A549 (cell line): Measurements from ENCODE around the gene SSX5. TPM values are rescaled to one million over a fixed set of nuclear protein-coding genes. Genes with fewer than 3 reads are reported as not detected.
A peak's percentile ranks its signal among the peaks of the same experiment; 100 is the strongest.
"Not testable (repeated sequence)": the region's sequence is repeated elsewhere in the genome, so short reads cannot be mapped to it uniquely, and the experiment has no call there.

ENCODE experiments used
- ATAC-seq, 2 experiments: fragments of 200-7000 bp in 1 of 2; fragments of >200 bp in 1 of 2; cut with Nextera tagmentation in 1 of 2; cut with Tn5 transposase in 1 of 2; 3 replicates each; pipeline versions ENCODE4 v1.8.0 to v1.9.1; 2018 to 2020; ENCODE audit warnings: mild to moderate bottlenecking in 1 of 2, moderate library complexity in 1 of 2
- CTCF ChIA-PET: fragments of 300-600 bp; sonication (Branson Sonifier 250); formaldehyde crosslinking; extraction: SDS; loops from one replicate; lab custom pipeline; 2021; ENCODE audit warnings: antibody characterized with exemption, inconsistent platforms; lab: Yijun Ruan, JAX
- POLR2A ChIA-PET: fragments of 350-600 bp; formaldehyde crosslinking; extraction: SDS; loops from one replicate; lab custom pipeline; 2021; ENCODE audit warnings: antibody characterized with exemption, inconsistent platforms; lab: Yijun Ruan, JAX
- DNase-seq, 2 experiments: peaks; one replicate each; pipeline versions ENCODE4 v3.0.0 to v3.0.0-alpha.2; 2011 to 2016; ENCODE audit warnings: low read depth in 1 of 2, low spot score in 1 of 2
- FAIRE-seq: peaks from 2 replicates; lab custom pipeline; 2011; peaks lifted over from hg19 to GRCh38; lab: Jason Lieb, UNC
- H3K27ac ChIP-seq, 2 experiments: fragments of >200 bp; sonication (Bioruptor Twin); formaldehyde crosslinking; 3 replicates each; pipeline ENCODE4 v1.5.1; 2016 to 2017
- H3K4me1 ChIP-seq: fragments of >200 bp; sonication (Bioruptor Twin); formaldehyde crosslinking; 3 replicates; pipeline ENCODE4 v1.6.1; 2016
- H3K4me2 ChIP-seq: fragments of >200 bp; sonication (Bioruptor Twin); formaldehyde crosslinking; 3 replicates; pipeline ENCODE4 v1.6.1; 2016
- H3K4me3 ChIP-seq: fragments of >200 bp; sonication (Bioruptor Twin); formaldehyde crosslinking; 3 replicates; pipeline ENCODE4 v1.5.1; 2016
- H3K9me3 ChIP-seq: fragments of >200 bp; sonication (Bioruptor Twin); formaldehyde crosslinking; 3 replicates; pipeline ENCODE4 v1.6.1; 2016
- BHLHE40 ChIP-seq: IDR thresholded peaks from 2 replicates; pipeline ENCODE4 v1.6.1; 2012; ENCODE audit warnings: low read depth, low read length, inconsistent platforms
- CEBPB ChIP-seq, 2 experiments: fragments of >200 bp in 1 of 2; sonication (Bioruptor Twin) in 1 of 2; formaldehyde crosslinking in 1 of 2; IDR thresholded peaks; 2 replicates each; pipeline ENCODE4 v1.6.1; 2012 to 2016
- CHD2 ChIP-seq: fragments of 150-350 bp; IDR thresholded peaks from 2 replicates; pipeline ENCODE4 v1.6.1; 2014; ENCODE audit warnings: low read length; ENCODE audit not compliant: partially characterized antibody
- CHD4 ChIP-seq: fragments of 200-600 bp; sonication (generic); IDR thresholded peaks from 2 replicates; pipeline ENCODE4 v1.6.1; 2016; ENCODE audit warnings: antibody characterized with exemption, mild to moderate bottlenecking, borderline replicate concordance
- EHMT2 ChIP-seq: fragments of 200-600 bp; sonication (generic); IDR thresholded peaks from 2 replicates; pipeline ENCODE4 v1.6.1; 2016; ENCODE audit warnings: antibody characterized with exemption, low read depth, mild to moderate bottlenecking, moderate library complexity
- FOXS1 ChIP-seq: fragments of 250-450 bp; sonication (Bioruptor Pico); IDR thresholded peaks from 2 replicates; pipeline ENCODE4 v1.5.0; 2020; ENCODE audit warnings: mild to moderate bottlenecking, moderate library complexity
- GATA3 ChIP-seq: IDR thresholded peaks from 2 replicates; pipeline ENCODE4 v1.6.1; 2012; ENCODE audit warnings: borderline replicate concordance
- HDAC2 ChIP-seq: fragments of 200-600 bp; sonication (generic); IDR thresholded peaks from 2 replicates; pipeline ENCODE4 v1.6.1; 2016
- HOXA7 ChIP-seq: fragments of 250-450 bp; sonication (Bioruptor Pico); IDR thresholded peaks from 2 replicates; pipeline ENCODE4 v1.5.0; 2020; ENCODE audit warnings: mild to moderate bottlenecking, moderate library complexity
- KDM5A ChIP-seq: fragments of 200-600 bp; sonication (generic); IDR thresholded peaks from 2 replicates; pipeline ENCODE4 v1.6.1; 2016; ENCODE audit warnings: antibody characterized with exemption, mild to moderate bottlenecking
- NR3C1 ChIP-seq: fragments of >200 bp; sonication (Bioruptor Twin); formaldehyde crosslinking; IDR thresholded peaks from 3 replicates; pipeline ENCODE4 v1.6.1; 2017
- RAD21 ChIP-seq, 2 experiments: fragments of >200 bp in 1 of 2; sonication (Bioruptor Twin) in 1 of 2; formaldehyde crosslinking in 1 of 2; IDR thresholded peaks in 1 of 2; conservative IDR thresholded peaks in 1 of 2; 2 replicates in 1 of 2; 3 replicates in 1 of 2; pipeline ENCODE4 v1.6.1; 2012 to 2018; ENCODE audit warnings: inconsistent platforms in 1 of 2
- RFX5 ChIP-seq: fragments of 450-650 bp; IDR thresholded peaks from 2 replicates; pipeline ENCODE4 v1.7.1; 2014; ENCODE audit warnings: antibody characterized with exemption, mild to moderate bottlenecking, moderate library complexity
- SMC3 ChIP-seq: fragments of >200 bp; sonication (Bioruptor Twin); formaldehyde crosslinking; IDR thresholded peaks from 3 replicates; pipeline ENCODE4 v1.6.1; 2018; ENCODE audit warnings: inconsistent platforms
- ZC3H11A ChIP-seq: fragments of 450-650 bp; IDR thresholded peaks from 2 replicates; pipeline ENCODE4 v1.6.1; 2014; ENCODE audit warnings: antibody characterized with exemption, mild to moderate bottlenecking
- ZNF302 ChIP-seq: fragments of 250-450 bp; sonication (Bioruptor Pico); IDR thresholded peaks from 2 replicates; pipeline ENCODE4 v1.9.0; 2021; ENCODE audit warnings: inconsistent platforms, mild to moderate bottlenecking, moderate library complexity
- ZSCAN20 ChIP-seq: fragments of 250-450 bp; sonication (Bioruptor Pico); IDR thresholded peaks from 2 replicates; pipeline ENCODE4 v1.8.0; 2022; ENCODE audit warnings: mild to moderate bottlenecking, moderate library complexity
- WGBS: methylation state at CpG from one replicate; pipeline ENCODE4 v1.1.6; 2017; ENCODE audit errors: missing lambda C conversion rate; 5-methylcytosine and 5-hydroxymethylcytosine counted together
- polyA plus RNA-seq, 4 experiments: library from polyadenylated mRNA; depleted of rRNA in 3 of 4; stranded (reverse); fragments of >200 nt; fragmentation: RNase III in 1 of 4; extraction: RNeasy Plus Mini Kit Qiagen cat#74134 plus additional on column Dnase treatment in 1 of 4; gene quantifications; 2 replicates in 3 of 4; 3 replicates in 1 of 4; pipeline ENCODE4 v1.2.3, GENCODE V29; 2011 to 2017
- TF ChIP-seq, protein P1 (sequence below): fragments of >200 bp; sonication (Bioruptor Twin); formaldehyde crosslinking; IDR thresholded peaks from 3 replicates; pipeline ENCODE4 v1.6.1; 2016
- TF ChIP-seq, protein P2 (sequence below): fragments of >200 bp; sonication (Bioruptor Twin); formaldehyde crosslinking; IDR thresholded peaks from 3 replicates; pipeline ENCODE4 v1.5.1; 2016
- TF ChIP-seq, protein P3 (sequence below): IDR thresholded peaks from 2 replicates; pipeline ENCODE4 v1.6.1; 2012
- TF ChIP-seq, protein P4 (sequence below): fragments of 450-650 bp; IDR thresholded peaks from 2 replicates; pipeline ENCODE4 v1.6.1; 2014; ENCODE audit warnings: antibody characterized with exemption
- TF ChIP-seq, protein P5 (sequence below): IDR thresholded peaks from 2 replicates; pipeline ENCODE4 v1.6.1; 2012

Gene SSX5
- polyA plus RNA-seq, 2 of the 4 experiments (the other 2 are of a cell fraction), result not detected

DNA sequence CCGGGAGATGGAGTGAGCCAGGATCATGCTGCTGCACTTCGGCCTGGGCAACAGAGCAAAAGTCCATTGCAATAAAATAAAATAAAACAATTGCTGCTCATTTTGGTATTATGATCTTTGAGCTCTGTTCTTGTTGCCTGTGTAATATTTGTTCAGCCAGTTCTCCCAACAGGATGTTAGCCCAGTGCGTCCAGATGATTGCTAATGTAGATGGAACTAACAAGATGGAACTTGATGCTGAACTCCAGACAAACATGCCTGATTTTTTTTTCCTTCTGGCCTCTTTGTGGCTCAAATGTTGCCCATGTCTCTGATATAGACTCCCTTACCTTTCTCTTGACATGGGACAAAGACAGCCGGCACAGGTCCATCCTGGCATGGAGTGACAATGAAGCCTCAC, 15.8 kb downstream of the SSX5 start:
- H3K27ac ChIP-seq, result no peak overlapping the region
- 52% methylated on average over 4 of the region's 4 CpGs for WGBS
- DNase-seq, result no peak
- FAIRE-seq, result no peak
- H3K4me2 ChIP-seq, result no peak overlapping the region
- no peak for ATAC-seq
- no peaks in the 10 kb centered on the region for H3K4me1 ChIP-seq
- TF ChIP-seq, protein P1, sequence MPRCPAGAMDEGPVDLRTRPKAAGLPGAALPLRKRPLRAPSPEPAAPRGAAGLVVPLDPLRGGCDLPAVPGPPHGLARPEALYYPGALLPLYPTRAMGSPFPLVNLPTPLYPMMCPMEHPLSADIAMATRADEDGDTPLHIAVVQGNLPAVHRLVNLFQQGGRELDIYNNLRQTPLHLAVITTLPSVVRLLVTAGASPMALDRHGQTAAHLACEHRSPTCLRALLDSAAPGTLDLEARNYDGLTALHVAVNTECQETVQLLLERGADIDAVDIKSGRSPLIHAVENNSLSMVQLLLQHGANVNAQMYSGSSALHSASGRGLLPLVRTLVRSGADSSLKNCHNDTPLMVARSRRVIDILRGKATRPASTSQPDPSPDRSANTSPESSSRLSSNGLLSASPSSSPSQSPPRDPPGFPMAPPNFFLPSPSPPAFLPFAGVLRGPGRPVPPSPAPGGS, result no peak
- no peak for TF ChIP-seq CHD2
- no peak for TF ChIP-seq ZC3H11A
- TF ChIP-seq, protein P2, sequence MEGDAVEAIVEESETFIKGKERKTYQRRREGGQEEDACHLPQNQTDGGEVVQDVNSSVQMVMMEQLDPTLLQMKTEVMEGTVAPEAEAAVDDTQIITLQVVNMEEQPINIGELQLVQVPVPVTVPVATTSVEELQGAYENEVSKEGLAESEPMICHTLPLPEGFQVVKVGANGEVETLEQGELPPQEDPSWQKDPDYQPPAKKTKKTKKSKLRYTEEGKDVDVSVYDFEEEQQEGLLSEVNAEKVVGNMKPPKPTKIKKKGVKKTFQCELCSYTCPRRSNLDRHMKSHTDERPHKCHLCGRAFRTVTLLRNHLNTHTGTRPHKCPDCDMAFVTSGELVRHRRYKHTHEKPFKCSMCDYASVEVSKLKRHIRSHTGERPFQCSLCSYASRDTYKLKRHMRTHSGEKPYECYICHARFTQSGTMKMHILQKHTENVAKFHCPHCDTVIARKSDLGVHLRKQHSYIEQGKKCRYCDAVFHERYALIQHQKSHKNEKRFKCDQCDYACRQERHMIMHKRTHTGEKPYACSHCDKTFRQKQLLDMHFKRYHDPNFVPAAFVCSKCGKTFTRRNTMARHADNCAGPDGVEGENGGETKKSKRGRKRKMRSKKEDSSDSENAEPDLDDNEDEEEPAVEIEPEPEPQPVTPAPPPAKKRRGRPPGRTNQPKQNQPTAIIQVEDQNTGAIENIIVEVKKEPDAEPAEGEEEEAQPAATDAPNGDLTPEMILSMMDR, result no peak
- no peak for TF ChIP-seq GATA3
- TF ChIP-seq HDAC2, result no peak
- no peak for TF ChIP-seq HOXA7 (CRISPR knock-in tag)
- TF ChIP-seq, protein P3, sequence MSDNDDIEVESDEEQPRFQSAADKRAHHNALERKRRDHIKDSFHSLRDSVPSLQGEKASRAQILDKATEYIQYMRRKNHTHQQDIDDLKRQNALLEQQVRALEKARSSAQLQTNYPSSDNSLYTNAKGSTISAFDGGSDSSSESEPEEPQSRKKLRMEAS, result no peak
- no peak for TF ChIP-seq CEBPB (IDR thresholded peaks at IDR 0.05)
- TF ChIP-seq CHD4, result no peak
- H3K4me3 ChIP-seq, result no peak overlapping the region
- POLR2A ChIA-PET, result no interaction called here
- CTCF ChIA-PET, result no interaction called here
- no peaks in the 10 kb centered on the region for H3K9me3 ChIP-seq

DNA sequence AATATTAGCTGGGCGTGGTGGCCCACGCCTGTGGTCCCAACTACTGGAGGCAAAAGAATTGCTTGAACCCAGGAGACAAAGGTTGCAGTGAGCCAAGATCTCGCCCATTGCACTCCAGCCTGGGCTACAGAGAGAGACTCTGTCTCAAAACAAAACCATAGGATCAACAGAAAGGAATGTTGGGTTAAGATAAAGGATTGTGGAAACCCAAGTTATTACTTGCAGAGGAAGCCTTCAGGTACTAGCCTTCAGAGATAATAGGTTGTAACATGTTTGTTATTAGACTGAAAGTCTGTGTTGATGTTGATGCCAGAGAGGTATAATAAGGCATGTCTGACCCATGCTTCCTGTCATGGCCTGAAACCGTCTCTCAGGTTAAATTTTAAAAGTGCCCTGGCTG, 16.9 kb downstream of the SSX5 start:
- Histone ChIP-seq H3K4me2 (no peak overlapping the region), H3K4me3 (no peak overlapping the region), H3K4me1 (no peaks in the 10 kb centered on the region)
- no peak for TF ChIP-seq CHD4
- no peak for TF ChIP-seq SMC3
- no peak for TF ChIP-seq EHMT2
- TF ChIP-seq HDAC2, result no peak
- TF ChIP-seq ZNF302 (CRISPR knock-in tag), result no peak
- TF ChIP-seq BHLHE40, result no peak
- TF ChIP-seq, all 56 proteins: peak for 0
- FAIRE-seq, result peak; percentile 76
- ATAC-seq, result no peak
- Histone ChIP-seq H3K9me3 (no peaks in the 10 kb centered on the region), H3K27ac (no peak overlapping the region)
- WGBS, result 47% methylated on average over 3 of the region's 4 CpGs
- CTCF ChIA-PET, result no interaction called here
- no peak for DNase-seq
- POLR2A ChIA-PET, result no interaction called here

DNA sequence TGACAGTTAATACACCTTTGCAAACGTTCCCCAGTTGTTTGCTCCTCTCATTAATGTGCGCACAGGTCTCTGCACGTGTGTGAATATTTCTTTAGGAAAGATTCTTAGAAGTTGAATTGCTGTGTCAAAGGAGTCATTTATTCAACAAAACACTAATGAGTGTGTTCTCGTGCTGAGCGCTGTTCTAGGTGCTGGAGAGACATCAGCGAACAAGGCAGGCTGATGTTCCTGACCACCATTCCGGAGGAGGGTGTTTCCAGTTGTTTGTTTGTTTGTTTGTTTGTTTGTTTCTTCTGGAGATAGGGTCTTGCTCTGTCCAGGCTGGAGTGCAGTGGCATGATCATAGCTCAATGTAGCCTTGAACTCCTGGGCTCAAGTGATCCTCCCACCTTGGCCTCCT, 30.3 kb downstream of the SSX5 start:
- FAIRE-seq, H3K4me3 ChIP-seq, H3K4me1 ChIP-seq, H3K9me3 ChIP-seq, H3K27ac ChIP-seq, CTCF ChIA-PET, ATAC-seq, DNase-seq, H3K4me2 ChIP-seq, POLR2A ChIA-PET: not testable (repeated sequence)
- WGBS, result 35% methylated on average over 6 of the region's 7 CpGs

DNA sequence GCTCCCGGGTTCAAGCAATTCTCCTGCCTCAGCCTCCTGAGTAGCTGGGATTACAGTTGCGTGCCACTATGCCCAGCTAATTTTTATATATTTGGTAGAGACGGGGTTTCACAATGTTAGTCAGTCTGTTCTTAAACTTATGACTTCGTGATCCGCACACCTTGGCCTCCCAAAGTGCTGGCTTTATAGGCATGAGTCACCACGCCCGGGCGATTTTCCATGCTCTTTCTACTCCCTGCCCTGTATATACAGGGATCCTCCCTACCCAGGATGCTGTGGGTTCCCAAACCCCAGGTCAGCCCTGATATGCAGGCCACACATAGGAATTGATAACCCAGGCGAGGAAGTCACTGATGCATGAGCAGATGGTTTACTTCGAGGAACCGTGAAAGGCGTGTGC, 31.4 kb downstream of the SSX5 start:
- no peak for ATAC-seq
- FAIRE-seq, result no peak
- TF ChIP-seq FOXS1 (no peak), KDM5A (no peak), RFX5 (no peak), RAD21 (conservative IDR thresholded peaks at IDR 0.05 in 1 of 2, IDR thresholded peaks at IDR 0.05 in 1 of 2) (no peak), ZSCAN20 (CRISPR knock-in tag) (no peak), CHD4 (no peak), NR3C1 (no peak)
- TF ChIP-seq, protein P2, result no peak
- TF ChIP-seq, protein P1, result no peak
- TF ChIP-seq, protein P4, sequence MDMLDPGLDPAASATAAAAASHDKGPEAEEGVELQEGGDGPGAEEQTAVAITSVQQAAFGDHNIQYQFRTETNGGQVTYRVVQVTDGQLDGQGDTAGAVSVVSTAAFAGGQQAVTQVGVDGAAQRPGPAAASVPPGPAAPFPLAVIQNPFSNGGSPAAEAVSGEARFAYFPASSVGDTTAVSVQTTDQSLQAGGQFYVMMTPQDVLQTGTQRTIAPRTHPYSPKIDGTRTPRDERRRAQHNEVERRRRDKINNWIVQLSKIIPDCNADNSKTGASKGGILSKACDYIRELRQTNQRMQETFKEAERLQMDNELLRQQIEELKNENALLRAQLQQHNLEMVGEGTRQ, result no peak
- TF ChIP-seq, protein P5, sequence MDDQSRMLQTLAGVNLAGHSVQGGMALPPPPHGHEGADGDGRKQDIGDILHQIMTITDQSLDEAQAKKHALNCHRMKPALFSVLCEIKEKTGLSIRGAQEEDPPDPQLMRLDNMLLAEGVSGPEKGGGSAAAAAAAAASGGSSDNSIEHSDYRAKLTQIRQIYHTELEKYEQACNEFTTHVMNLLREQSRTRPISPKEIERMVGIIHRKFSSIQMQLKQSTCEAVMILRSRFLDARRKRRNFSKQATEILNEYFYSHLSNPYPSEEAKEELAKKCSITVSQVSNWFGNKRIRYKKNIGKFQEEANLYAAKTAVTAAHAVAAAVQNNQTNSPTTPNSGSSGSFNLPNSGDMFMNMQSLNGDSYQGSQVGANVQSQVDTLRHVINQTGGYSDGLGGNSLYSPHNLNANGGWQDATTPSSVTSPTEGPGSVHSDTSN, result no peak

More for the DNA sequence above, 31.4 kb downstream of the SSX5 start:
- ChIA-PET CTCF (no interaction called here), POLR2A (no interaction called here)
- Histone ChIP-seq H3K4me1 (no peaks in the 10 kb centered on the region), H3K27ac (no peak overlapping the region), H3K9me3 (no peaks in the 10 kb centered on the region), H3K4me2 (no peak overlapping the region), H3K4me3 (no peak overlapping the region)
- 9% methylated on average over 11 of the region's 12 CpGs for WGBS
- DNase-seq, result no peak
